Prostate gland (tissue), 2 donors: ENCODE results near the gene RRP1B.

Experiments used
- POLR2A ChIP-seq: fragments of 450-650 bp; IDR thresholded peaks from one replicate; pipeline ENCODE4 v1.6.1; 2016; ENCODE audit warnings: antibody characterized with exemption, mild to moderate bottlenecking
- TF ChIP-seq, protein P1 (sequence below), 4 experiments: fragments of 200-600 bp in 2 of 4; fragments of 450-650 bp in 2 of 4; sonication (generic) in 2 of 4; IDR thresholded peaks; 1 replicate in 3 of 4; 2 replicates in 1 of 4; pipeline ENCODE4 v1.5.1; 2016 to 2019; ENCODE audit warnings: antibody characterized with exemption in 4 of 4, mild to moderate bottlenecking in 2 of 4, moderate library complexity in 2 of 4

DNA sequence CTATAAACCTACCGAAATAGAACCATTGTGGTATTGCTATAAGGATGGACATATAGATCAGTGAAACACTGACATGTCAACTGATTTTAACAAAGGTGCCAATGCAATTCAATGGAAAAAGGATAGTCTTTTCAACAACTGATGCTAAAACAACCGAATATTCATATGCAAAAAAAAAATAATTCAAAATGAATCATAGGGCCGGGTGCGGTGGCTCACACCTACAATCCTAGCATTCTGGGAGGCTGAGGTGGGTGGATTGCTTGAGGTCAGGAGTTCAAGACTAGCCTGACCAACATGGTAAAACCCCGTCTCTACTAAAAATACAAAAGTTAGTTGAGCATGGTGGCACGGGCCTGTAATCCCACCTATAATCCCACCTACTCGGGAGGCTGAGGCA is 23.9 kb upstream of the RRP1B start:
- TF ChIP-seq, protein P1, sequence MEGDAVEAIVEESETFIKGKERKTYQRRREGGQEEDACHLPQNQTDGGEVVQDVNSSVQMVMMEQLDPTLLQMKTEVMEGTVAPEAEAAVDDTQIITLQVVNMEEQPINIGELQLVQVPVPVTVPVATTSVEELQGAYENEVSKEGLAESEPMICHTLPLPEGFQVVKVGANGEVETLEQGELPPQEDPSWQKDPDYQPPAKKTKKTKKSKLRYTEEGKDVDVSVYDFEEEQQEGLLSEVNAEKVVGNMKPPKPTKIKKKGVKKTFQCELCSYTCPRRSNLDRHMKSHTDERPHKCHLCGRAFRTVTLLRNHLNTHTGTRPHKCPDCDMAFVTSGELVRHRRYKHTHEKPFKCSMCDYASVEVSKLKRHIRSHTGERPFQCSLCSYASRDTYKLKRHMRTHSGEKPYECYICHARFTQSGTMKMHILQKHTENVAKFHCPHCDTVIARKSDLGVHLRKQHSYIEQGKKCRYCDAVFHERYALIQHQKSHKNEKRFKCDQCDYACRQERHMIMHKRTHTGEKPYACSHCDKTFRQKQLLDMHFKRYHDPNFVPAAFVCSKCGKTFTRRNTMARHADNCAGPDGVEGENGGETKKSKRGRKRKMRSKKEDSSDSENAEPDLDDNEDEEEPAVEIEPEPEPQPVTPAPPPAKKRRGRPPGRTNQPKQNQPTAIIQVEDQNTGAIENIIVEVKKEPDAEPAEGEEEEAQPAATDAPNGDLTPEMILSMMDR (IDR thresholded peaks at IDR 0.05), result no peak
- no peak for TF ChIP-seq POLR2A
